Esophagus squamous epithelium (tissue), 4 donors: ENCODE data around the gene COX7C.

Source experiments
- CTCF ChIP-seq, 6 experiments: fragments of 450-650 bp in 4 of 6; fragments of 200-600 bp in 2 of 6; sonication (generic) in 2 of 6; IDR thresholded peaks; one replicate each; pipeline ENCODE4 v1.5.1; 2016 to 2019; ENCODE audit warnings: antibody characterized with exemption in 6 of 6, mild to moderate bottlenecking in 4 of 6, moderate library complexity in 4 of 6
- POLR2A ChIP-seq, 4 donors: fragments of 450-650 bp; IDR thresholded peaks; one replicate each; pipeline ENCODE4 v1.6.1; 2017; ENCODE audit warnings: antibody characterized with exemption in 4 of 4, mild to moderate bottlenecking in 4 of 4, moderate library complexity in 3 of 4

- TF ChIP-seq POLR2A (IDR thresholded peaks at IDR 0.05) (no peak), CTCF (IDR thresholded peaks at IDR 0.05) (no peak)
These were observed 23.3 kb downstream of the COX7C start for GRCh38 chr5:86640998-86641397.
